ENCODE measurements around the gene DIO2. TPM values are rescaled to one million over a fixed set of nuclear protein-coding genes. Genes with fewer than 3 reads are reported as not detected.

DIO2 gene
- total RNA-seq: 0.38 to 0.58 TPM (median 0.56 TPM) in 3 replicates

- no peak within 1 kb of the TSS for H3K27ac Mint-ChIP-seq
Observed at GRCh38 chr14:80211153-80212022, at the start of gene DIO2. DIO2 (minus strand) TSS chr14:80211504; CDS start chr14:80211472, 32 bp downstream.

GRCh38 chr14:80260645-80261044, 49.3 kb upstream of the DIO2 start:
- Mint-ChIP-seq H3K27ac (no peak overlapping the region), H3K27me3 (ENCODE audit: low read depth) (no peaks in the 10 kb centered on the region), H3K4me3 (no peak overlapping the region), H3K9me3 (no peaks in the 10 kb centered on the region), H3K4me1 (no peaks in the 10 kb centered on the region), H3K36me3 (no peaks in the 10 kb centered on the region)
- no peak for TF ChIP-seq CTCF (IDR thresholded peaks at IDR 0.05; ENCODE audit: unreplicated experiment)
- DNase-seq (ENCODE audit: low spot score in 2 of 2, unreplicated experiment in 2 of 2): no peak

More at GRCh38 chr14:80211153-80212022, at the start of gene DIO2:
- no peak for DNase-seq (ENCODE audit: low spot score in 2 of 2, unreplicated experiment in 2 of 2)
- Mint-ChIP-seq H3K4me1 (peaks cover 14% of the 10 kb centered on the region), H3K4me3 (peak within 1 kb of the TSS; percentile 54), H3K9me3 (no peaks in the 10 kb centered on the region), H3K27me3 (ENCODE audit: low read depth) (peaks cover 7% of the 10 kb centered on the region), H3K36me3 (no peaks in the 10 kb centered on the region)
- TF ChIP-seq CTCF (IDR thresholded peaks at IDR 0.05; ENCODE audit: unreplicated experiment): no peak

- Mint-ChIP-seq H3K9me3 (peaks cover 64% of the 10 kb centered on the region), H3K27me3 (ENCODE audit: low read depth) (no peaks in the 10 kb centered on the region), H3K27ac (no peak overlapping the region), H3K4me1 (no peaks in the 10 kb centered on the region), H3K36me3 (peaks cover 5% of the 10 kb centered on the region), H3K4me3 (no peak overlapping the region)
- DNase-seq (ENCODE audit: low spot score in 2 of 2, unreplicated experiment in 2 of 2): no peak
- TF ChIP-seq CTCF (IDR thresholded peaks at IDR 0.05; ENCODE audit: unreplicated experiment): no peak
Observed at GRCh38 chr14:80239631-80240030, 28.3 kb upstream of the DIO2 start.

- Mint-ChIP-seq H3K4me3 (no peak overlapping the region), H3K27ac (no peak overlapping the region), H3K27me3 (ENCODE audit: low read depth) (no peaks in the 10 kb centered on the region), H3K4me1 (no peaks in the 10 kb centered on the region), H3K36me3 (peaks cover 5% of the 10 kb centered on the region), H3K9me3 (peaks cover 52% of the 10 kb centered on the region)
- TF ChIP-seq CTCF (IDR thresholded peaks at IDR 0.05; ENCODE audit: unreplicated experiment): no peak
- DNase-seq (ENCODE audit: low spot score in 2 of 2, unreplicated experiment in 2 of 2): no peak
Observed at GRCh38 chr14:80237143-80237542, 25.8 kb upstream of the DIO2 start.

- H3K4me1 Mint-ChIP-seq: no peaks in the 10 kb centered on the region
- H3K27ac Mint-ChIP-seq: no peak overlapping the region
- no peak for DNase-seq (ENCODE audit: low spot score in 2 of 2, unreplicated experiment in 2 of 2)
- H3K27me3 Mint-ChIP-seq (ENCODE audit: low read depth): no peaks in the 10 kb centered on the region
- H3K36me3 Mint-ChIP-seq: peaks cover 5% of the 10 kb centered on the region
- no peak for TF ChIP-seq CTCF (IDR thresholded peaks at IDR 0.05; ENCODE audit: unreplicated experiment)
- no peak overlapping the region for H3K4me3 Mint-ChIP-seq
- peaks cover 59% of the 10 kb centered on the region for H3K9me3 Mint-ChIP-seq
Observed at GRCh38 chr14:80233470-80234089, 22.3 kb upstream of the DIO2 start.
